WTC11 (cell line): ENCODE results near the gene SPATA24. TPM values are rescaled to one million over a fixed set of nuclear protein-coding genes. Genes with fewer than 3 reads are reported as not detected.

Experiments used
- ATAC-seq: fragments of 200-7000 bp; cut with Tn5 transposase; 2 replicates; pipeline ENCODE4 v1.10.0; 2021; ENCODE audit warnings: mild to moderate bottlenecking, moderate library complexity
- CTCF ChIA-PET: fragments of 300-600 bp; sonication (Branson Sonifier 250); formaldehyde crosslinking; loops from one replicate; lab custom pipeline; 2021; ENCODE audit warnings: antibody characterized with exemption; lab: Charles Lee
- POLR2A ChIA-PET: fragments of 350-600 bp; sonication (Branson Sonifier 250); formaldehyde crosslinking; loops from one replicate; lab custom pipeline; 2021; ENCODE audit warnings: antibody characterized with exemption; lab: Charles Lee
- DNase-seq: peaks from one replicate; pipeline ENCODE4 v3.0.0; 2021; ENCODE audit warnings: low spot score
- H3K27ac Mint-ChIP-seq: 2 replicates; pipeline ENCODE4 v1.8.0; 2021; ENCODE audit warnings: mixed read lengths
- H3K27me3 Mint-ChIP-seq: 2 replicates; pipeline ENCODE4 v1.8.0; 2021; ENCODE audit warnings: low read depth, mild to moderate bottlenecking, moderate library complexity, mixed read lengths
- H3K36me3 Mint-ChIP-seq: 2 replicates; pipeline ENCODE4 v1.8.0; 2021; ENCODE audit warnings: mixed read lengths
- H3K4me1 Mint-ChIP-seq: 2 replicates; pipeline ENCODE4 v1.8.0; 2022; ENCODE audit warnings: mixed read lengths
- H3K4me3 Mint-ChIP-seq: 2 replicates; pipeline ENCODE4 v1.8.0; 2021; ENCODE audit warnings: mild to moderate bottlenecking, moderate library complexity, mixed read lengths
- H3K9me3 Mint-ChIP-seq: 2 replicates; pipeline ENCODE4 v1.8.0; 2021; ENCODE audit warnings: mixed read lengths
- ATF2 ChIP-seq: sonication (generic); formaldehyde crosslinking; IDR thresholded peaks from 2 replicates; pipeline ENCODE4 v1.8.1; 2022; ENCODE audit warnings: low read depth, missing genetic modification reagents, borderline replicate concordance
- ATF6 ChIP-seq: sonication (generic); formaldehyde crosslinking; IDR thresholded peaks from 2 replicates; pipeline ENCODE4 v1.8.1; 2023; ENCODE audit warnings: mild to moderate bottlenecking, missing genetic modification reagents
- CTCF ChIP-seq: fragments of 200-600 bp; IDR thresholded peaks from 2 replicates; pipeline ENCODE4 v1.8.0; 2022; ENCODE audit warnings: antibody characterized with exemption
- E2F4 ChIP-seq: sonication (generic); formaldehyde crosslinking; IDR thresholded peaks from 2 replicates; pipeline ENCODE4 v1.8.1; 2022; ENCODE audit warnings: low read depth, mild to moderate bottlenecking, moderate library complexity, missing genetic modification reagents, borderline replicate concordance
- ELF4 ChIP-seq: sonication (generic); formaldehyde crosslinking; IDR thresholded peaks from 2 replicates; pipeline ENCODE4 v1.8.1; 2022; ENCODE audit warnings: low read depth, mild to moderate bottlenecking, moderate library complexity, missing genetic modification reagents
- MLX ChIP-seq: sonication (generic); formaldehyde crosslinking; IDR thresholded peaks from 2 replicates; pipeline ENCODE4 v1.8.1; 2023; ENCODE audit warnings: mild to moderate bottlenecking, missing genetic modification reagents, moderate library complexity
- PRDM15 ChIP-seq: sonication (generic); formaldehyde crosslinking; IDR thresholded peaks from 2 replicates; pipeline ENCODE4 v1.8.0; 2022; ENCODE audit warnings: missing genetic modification reagents
- PREB ChIP-seq: sonication (generic); formaldehyde crosslinking; IDR thresholded peaks from 2 replicates; pipeline ENCODE4 v1.8.1; 2022; ENCODE audit warnings: mild to moderate bottlenecking, missing genetic modification reagents, moderate library complexity, borderline replicate concordance
- TCF7 ChIP-seq: sonication (generic); formaldehyde crosslinking; IDR thresholded peaks from 2 replicates; pipeline ENCODE4 v1.8.0; 2022; ENCODE audit warnings: mild to moderate bottlenecking, low read depth, missing genetic modification reagents, moderate library complexity
- TEAD1 ChIP-seq: sonication (generic); formaldehyde crosslinking; IDR thresholded peaks from 2 replicates; pipeline ENCODE4 v1.8.0; 2022; ENCODE audit warnings: mild to moderate bottlenecking, missing genetic modification reagents
- ZNF138 ChIP-seq: sonication (generic); formaldehyde crosslinking; conservative IDR thresholded peaks from 2 replicates; pipeline ENCODE4 v1.8.1; 2022; ENCODE audit warnings: mild to moderate bottlenecking, moderate library complexity, missing genetic modification reagents
- ZNF232 ChIP-seq: sonication (generic); formaldehyde crosslinking; IDR thresholded peaks from 2 replicates; pipeline ENCODE4 v1.8.0; 2022; ENCODE audit warnings: mild to moderate bottlenecking, missing genetic modification reagents
- ZNF263 ChIP-seq: sonication (generic); formaldehyde crosslinking; IDR thresholded peaks from 2 replicates; pipeline ENCODE4 v1.8.1; 2022; ENCODE audit warnings: low read depth, mild to moderate bottlenecking, moderate library complexity, missing genetic modification reagents
- ZNF281 ChIP-seq: sonication (generic); formaldehyde crosslinking; IDR thresholded peaks from 2 replicates; pipeline ENCODE4 v1.8.0; 2023; ENCODE audit warnings: mild to moderate bottlenecking, missing genetic modification reagents
- total RNA-seq: library from RNA; stranded (reverse); gene quantifications from 3 replicates; pipeline ENCODE4 v1.2.3, GENCODE V29; 2021

The SPATA24 gene
- total RNA-seq, 1 experiment from 2014 or later = 13.2 TPM

GRCh38 chr5:139413153-139413552, 9.3 kb upstream of the SPATA24 start (continued):
- no peak for TF ChIP-seq ATF2 (CRISPR knock-in tag)

GRCh38 chr5:139410993-139411828, 7.3 kb upstream of the SPATA24 start:
- H3K4me1 Mint-ChIP-seq = no peaks in the 10 kb centered on the region
- ChIA-PET CTCF (interaction anchor here (0.6 to 1.7 kb wide), 5 partner anchors 8 to 172 kb away, joined by 3 to 7 read pairs (median 6); no protein-coding TSS in a partner anchor), POLR2A (no interaction called here)
- peaks cover 4% of the 10 kb centered on the region; the same call in 1 of the 2 replicates for H3K36me3 Mint-ChIP-seq
- no peaks in the 10 kb centered on the region for H3K9me3 Mint-ChIP-seq
- no peaks in the 10 kb centered on the region for H3K27me3 Mint-ChIP-seq
- DNase-seq (no peak), ATAC-seq (no peak)
- H3K27ac Mint-ChIP-seq = no peak overlapping the region; the same call in 1 of the 2 replicates
- TF ChIP-seq ELF4 (no peak), PRDM15 (no peak), ZNF232 (CRISPR knock-in tag) (no peak), ZNF263 (CRISPR knock-in tag) (no peak), MLX (CRISPR knock-in tag) (no peak), ZNF138 (CRISPR knock-in tag) (no peak), TEAD1 (no peak), TCF7 (CRISPR knock-in tag) (no peak), ATF6 (CRISPR knock-in tag) (no peak)
- no peak overlapping the region for H3K4me3 Mint-ChIP-seq

- H3K4me3 Mint-ChIP-seq = no peak overlapping the region
- DNase-seq (no peak), ATAC-seq (no peak)
- H3K27ac Mint-ChIP-seq = no peak overlapping the region
- no peaks in the 10 kb centered on the region for H3K4me1 Mint-ChIP-seq
- CTCF ChIA-PET = interaction anchor here (0.8 to 1.7 kb wide), 4 partner anchors 8 to 103 kb away, joined by 3 to 7 read pairs (median 5); no protein-coding TSS in a partner anchor
- H3K27me3 Mint-ChIP-seq = no peaks in the 10 kb centered on the region
- H3K36me3 Mint-ChIP-seq = peaks cover 4% of the 10 kb centered on the region; the same call in 1 of the 2 replicates
- POLR2A ChIA-PET = no interaction called here
- H3K9me3 Mint-ChIP-seq = no peaks in the 10 kb centered on the region
- TF ChIP-seq ZNF281 (CRISPR knock-in tag) = no peak
- TF ChIP-seq E2F4 (CRISPR knock-in tag) = no peak
- no peak for TF ChIP-seq PREB
- TF ChIP-seq CTCF = no peak
Measured at GRCh38 chr5:139410121-139410992, 6.5 kb upstream of the SPATA24 start.
